SH-SY5Y (cell line): ENCODE results near the gene AK1.

Source experiments
- GATA2 ChIP-seq: IDR thresholded peaks from 2 replicates; pipeline ENCODE4 v1.6.1; 2011; ENCODE audit warnings: mild to moderate bottlenecking, low read depth, low read length
- GATA3 ChIP-seq: IDR thresholded peaks from 2 replicates; pipeline ENCODE4 v1.6.1; 2011; ENCODE audit warnings: low read depth, mild to moderate bottlenecking, low read length, moderate library complexity

- TF ChIP-seq GATA2: no peak
- TF ChIP-seq GATA3: no peak
These were observed 45.2 kb downstream of the AK1 start for GRCh38 chr9:127832248-127832647.
